ENCODE data around the gene MCEMP1. TPM values are rescaled to one million over a fixed set of nuclear protein-coding genes. Genes with fewer than 3 reads are reported as not detected.

Gene MCEMP1
- total RNA-seq, 2 donors from 2014 or later, result 2.2 to 3.0 TPM

DNA sequence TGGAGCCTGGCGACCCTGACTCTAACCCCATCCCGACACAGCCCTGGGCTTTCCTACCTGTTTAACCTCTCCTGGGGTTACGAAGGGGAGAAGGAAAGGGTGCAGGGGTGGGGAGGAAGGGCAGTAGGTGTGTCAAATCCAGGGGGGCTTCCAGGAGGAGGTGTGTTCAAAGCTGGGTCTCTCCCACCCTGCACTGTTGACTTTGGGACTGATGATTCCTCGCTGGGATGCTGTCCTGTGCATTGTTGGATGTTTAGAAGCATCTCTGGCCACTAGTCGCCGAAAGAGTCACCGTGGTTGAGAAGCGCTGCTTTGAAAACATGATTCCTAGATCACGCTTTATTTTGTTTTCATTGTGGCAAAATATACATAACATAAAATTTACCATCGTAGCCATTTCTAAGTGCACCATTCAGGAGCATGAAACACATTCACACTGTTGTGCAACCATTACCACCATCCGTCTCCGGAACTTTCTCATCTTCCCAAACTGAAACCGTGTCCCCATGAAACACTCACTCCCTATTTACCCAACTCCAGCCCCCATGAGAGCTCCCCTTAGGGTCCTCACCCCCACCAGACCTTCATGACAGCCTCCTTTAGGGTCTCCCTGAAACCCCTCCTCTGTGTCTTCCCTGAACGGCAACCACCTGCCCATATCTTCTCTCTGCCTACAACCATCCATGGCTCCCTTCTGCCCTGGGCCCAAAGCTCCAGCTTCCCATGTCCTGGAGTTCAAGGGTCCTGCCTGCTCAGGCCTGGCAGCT lies 29.5 kb downstream of the MCEMP1 start:
- intact Hi-C loops (cut with DNase I), result no loop called here
- DNase-seq (ENCODE audit: low spot score), result no peak

- intact Hi-C loops (cut with DNase I), result no loop called here
Measured at GRCh38 chr19:7706955-7707456, 30.1 kb downstream of the MCEMP1 start.

GRCh38 chr19:7709932-7710460 lies 33.1 kb downstream of the MCEMP1 start:
- intact Hi-C loops (cut with DNase I), result no loop called here
- DNase-seq (ENCODE audit: low spot score), result no peak

More at GRCh38 chr19:7706955-7707456, 30.1 kb downstream of the MCEMP1 start:
- DNase-seq (ENCODE audit: low spot score), result no peak

- no peak for DNase-seq (ENCODE audit: low spot score)
- intact Hi-C loops (cut with DNase I), result no loop called here
Measured at GRCh38 chr19:7710616-7711015, 33.7 kb downstream of the MCEMP1 start.

DNA sequence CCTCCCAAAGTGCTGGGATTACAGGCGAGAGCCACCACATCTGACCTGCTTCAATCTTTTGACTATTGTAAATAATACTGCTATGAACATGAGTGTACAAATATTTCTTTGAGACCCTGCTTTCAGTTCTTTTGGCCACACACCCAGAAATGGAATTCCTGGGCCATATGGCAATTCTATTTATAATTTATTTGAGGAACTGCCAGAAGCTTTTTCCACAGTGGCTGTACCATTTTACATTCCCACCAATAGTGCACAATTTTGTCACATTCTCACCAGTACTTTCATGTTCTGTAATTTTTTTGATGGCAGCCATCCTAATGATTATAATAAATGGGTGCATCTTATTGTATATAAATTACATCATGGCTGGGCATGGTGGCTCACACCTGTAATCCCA lies 38.8 kb downstream of the MCEMP1 start:
- DNase-seq (ENCODE audit: low spot score), result no peak
- intact Hi-C loops (cut with DNase I), result no loop called here

DNA sequence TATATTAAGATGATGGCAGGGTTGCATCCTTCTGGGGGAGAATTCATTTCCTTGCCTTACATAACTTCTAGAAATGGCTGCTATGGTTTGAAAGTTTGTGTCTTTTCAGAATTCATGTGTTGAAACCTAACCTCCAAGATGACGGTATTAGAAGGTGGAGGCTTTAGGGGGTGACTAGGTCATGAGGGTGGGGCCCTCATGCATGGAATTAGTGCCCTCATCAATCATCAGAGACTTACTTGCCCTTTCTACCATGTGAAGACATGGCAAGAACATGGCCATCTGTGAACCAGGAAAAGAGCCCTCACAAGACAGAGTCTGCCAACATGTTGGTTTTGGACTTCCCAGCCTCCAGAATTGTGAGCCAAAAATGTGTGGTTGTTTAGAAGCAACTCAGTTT lies 39.9 kb downstream of the MCEMP1 start:
- intact Hi-C loops (cut with DNase I), result no loop called here
- no peak for DNase-seq (ENCODE audit: low spot score)

DNA sequence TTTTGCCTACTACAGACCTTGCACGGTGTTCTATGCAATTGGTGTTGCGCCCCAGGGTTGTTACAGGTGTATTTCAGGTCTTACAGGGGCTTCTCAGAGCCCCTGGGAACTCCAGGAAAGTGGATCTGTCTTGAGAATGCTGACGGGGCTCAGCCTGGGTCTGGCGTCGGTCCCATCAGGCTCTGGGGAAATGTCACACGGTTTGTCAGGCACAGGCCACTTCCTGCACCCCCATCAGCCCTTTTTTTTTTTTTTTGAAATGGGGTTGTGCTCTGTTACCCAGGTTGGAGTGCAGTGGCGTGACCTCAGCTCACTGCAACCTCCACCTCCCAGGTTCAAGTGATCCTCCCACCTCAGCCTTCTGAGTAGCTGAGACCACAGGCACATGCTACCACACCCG lies 41.8 kb downstream of the MCEMP1 start:
- DNase-seq (ENCODE audit: low spot score), result no peak
- intact Hi-C loops (cut with DNase I), result no loop called here

- intact Hi-C loops (cut with DNase I), result no loop called here
- no peak for DNase-seq (ENCODE audit: low spot score)
Measured at GRCh38 chr19:7720351-7720750, 43.5 kb downstream of the MCEMP1 start.

DNA sequence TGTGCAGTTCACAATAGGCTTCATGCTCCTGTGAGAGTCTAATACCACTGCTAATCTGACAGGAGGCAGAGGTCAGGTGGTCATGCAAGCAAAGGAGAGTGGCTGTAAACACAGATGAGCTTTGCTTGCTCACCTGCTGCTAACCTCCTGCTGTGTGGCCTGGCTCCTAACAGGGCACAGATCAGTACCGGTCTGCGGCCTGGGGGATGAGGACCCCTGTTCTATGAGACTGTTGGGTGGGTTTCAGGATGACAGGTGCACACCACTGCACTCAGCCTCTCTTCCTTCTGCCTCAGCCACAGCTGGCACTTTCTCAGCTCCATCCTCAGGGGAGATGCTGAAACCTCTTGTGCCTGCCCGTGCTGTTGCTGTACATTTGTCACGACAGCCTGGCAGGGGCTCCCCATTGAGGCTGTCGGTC lies 45.4 kb downstream of the MCEMP1 start:
- intact Hi-C loops (cut with DNase I), result no loop called here
- no peak for DNase-seq (ENCODE audit: low spot score)

- DNase-seq (ENCODE audit: low spot score), result no peak
- intact Hi-C loops (cut with DNase I), result no loop called here
Measured at GRCh38 chr19:7725791-7726190, 48.9 kb downstream of the MCEMP1 start.

DNA sequence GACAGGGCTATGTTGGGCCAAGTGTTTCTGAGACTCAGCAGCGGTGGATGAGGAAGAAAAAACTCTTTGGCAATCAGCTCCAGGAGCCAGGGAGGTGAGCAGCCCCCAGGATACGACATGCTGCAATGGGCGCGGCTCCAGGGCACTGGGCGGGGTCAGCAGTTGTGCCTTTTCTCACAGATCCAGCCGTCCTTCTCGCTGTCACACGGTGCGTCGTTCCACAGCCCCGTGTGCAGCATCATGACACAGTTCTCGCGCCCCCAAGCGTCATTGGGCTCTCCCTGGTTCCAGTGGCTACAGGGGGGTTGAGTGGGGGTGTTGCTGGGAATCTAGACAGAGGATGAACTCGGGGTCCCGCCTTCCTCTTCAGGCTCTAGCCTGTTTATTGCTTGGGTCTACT lies 52.3 kb downstream of the MCEMP1 start:
- no peak for DNase-seq (ENCODE audit: low spot score)
- intact Hi-C loops (cut with DNase I), result no loop called here

Other genes starting within 250 kb of the MCEMP1 start
- 1 to 10 TPM; 2.7 to 4.1 TPM for gene PEX11G, start 188.1 kb upstream of the MCEMP1 start, total RNA-seq
- 10 to 100 TPM; 52.3 to 55.0 TPM for gene ZNF358, start 161.0 kb upstream of the MCEMP1 start, total RNA-seq
- gene MCOLN1, start 154.5 kb upstream of the MCEMP1 start, total RNA-seq, result 10 to 100 TPM; 23.1 to 26.1 TPM
- 10 to 100 TPM; 78.0 to 79.3 TPM for gene PNPLA6, start 141.4 kb upstream of the MCEMP1 start, total RNA-seq
- not detected for gene CAMSAP3, start 81.2 kb upstream of the MCEMP1 start, total RNA-seq
- 10 to 100 TPM; 19.4 to 23.0 TPM for gene XAB2, start 47.5 kb upstream of the MCEMP1 start, total RNA-seq
- 10 to 100 TPM; 65.8 TPM for gene PET100, start 47.3 kb upstream of the MCEMP1 start, total RNA-seq
- gene PCP2, start 43.4 kb upstream of the MCEMP1 start, total RNA-seq, result not detected
- 10 to 100 TPM; 22.5 to 32.4 TPM for gene STXBP2, start 40.0 kb upstream of the MCEMP1 start, total RNA-seq
- 1 to 10 TPM; 1.2 to 2.9 TPM for gene RETN, start 8.0 kb upstream of the MCEMP1 start, total RNA-seq
- 10 to 100 TPM; 71.9 to 83.5 TPM for gene TRAPPC5, start 3.7 kb downstream of the MCEMP1 start, total RNA-seq
- under 1 TPM; 0.23 to 0.71 TPM for gene FCER2, start 25.0 kb downstream of the MCEMP1 start, total RNA-seq
- 1 to 10 TPM; 2.2 to 6.6 TPM for gene CLEC4G, start 55.0 kb downstream of the MCEMP1 start, total RNA-seq
- 10 to 100 TPM; 13.4 to 23.0 TPM for gene CD209, start 70.4 kb downstream of the MCEMP1 start, total RNA-seq
- gene CLEC4M, start 86.2 kb downstream of the MCEMP1 start, total RNA-seq, result under 1 TPM in 1 of 2 donors, not detected in 1; 0.38 TPM
- 10 to 100 TPM; 14.9 to 16.0 TPM for gene EVI5L, start 153.1 kb downstream of the MCEMP1 start, total RNA-seq
- under 1 TPM; 0.09 to 0.14 TPM for gene PRR36, start 197.3 kb downstream of the MCEMP1 start, total RNA-seq
- not detected for gene LRRC8E, start 211.4 kb downstream of the MCEMP1 start, total RNA-seq
- 10 to 100 TPM; 22.2 to 26.6 TPM for gene MAP2K7, start 226.8 kb downstream of the MCEMP1 start, total RNA-seq
- 1 to 10 TPM; 1.5 to 4.4 TPM for gene TGFBR3L, start 237.7 kb downstream of the MCEMP1 start, total RNA-seq
- 10 to 100 TPM; 25.4 to 28.7 TPM for gene SNAPC2, start 243.2 kb downstream of the MCEMP1 start, total RNA-seq
- gene CTXN1, start 249.0 kb downstream of the MCEMP1 start, total RNA-seq, result 10 to 100 TPM in 1 of 2 donors, 1 to 10 TPM in 1; 5.9 to 11.7 TPM

Measured in posterior vena cava (tissue), 2 donors.